NCI-H1436 treated with DMSO at 0.1 percent for 48 hours (cell line): ENCODE data around the gene NUB1.

ENCODE experiments used
- DNase-seq: peaks from one replicate; lab custom pipeline; 2025; lab: John Stamatoyannopoulos, UW

NUB1 gene

GRCh38 chr7:151346470-151346769, 4.8 kb downstream of the NUB1 start:
- DNase-seq: no peak

GRCh38 chr7:151347200-151347599, 5.6 kb downstream of the NUB1 start:
- DNase-seq: no peak

GRCh38 chr7:151348970-151349369, 7.4 kb downstream of the NUB1 start:
- DNase-seq: no peak

GRCh38 chr7:151349507-151349853, 7.9 kb downstream of the NUB1 start:
- DNase-seq: no peak

DNA sequence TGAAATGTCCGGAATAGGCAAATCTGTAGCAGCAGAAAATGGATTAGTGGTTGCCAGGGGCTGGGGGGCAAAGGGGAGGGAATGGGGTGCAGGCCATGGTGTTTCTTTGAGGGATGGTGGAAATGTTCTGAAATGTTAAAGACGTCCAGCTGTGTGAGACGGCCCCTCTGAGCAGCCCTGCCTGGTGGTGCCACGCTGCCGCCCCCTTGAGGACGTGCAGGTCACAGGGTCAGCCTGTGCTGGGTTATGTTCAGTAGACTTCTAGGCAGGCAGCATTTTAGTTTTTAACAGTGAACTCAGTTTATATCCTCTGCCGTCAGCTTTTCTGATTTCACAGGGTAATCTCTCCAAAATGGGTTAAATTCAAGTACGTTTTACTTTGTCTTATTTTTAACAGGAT, 9.4 kb downstream of the NUB1 start:
- no peak for DNase-seq

DNA sequence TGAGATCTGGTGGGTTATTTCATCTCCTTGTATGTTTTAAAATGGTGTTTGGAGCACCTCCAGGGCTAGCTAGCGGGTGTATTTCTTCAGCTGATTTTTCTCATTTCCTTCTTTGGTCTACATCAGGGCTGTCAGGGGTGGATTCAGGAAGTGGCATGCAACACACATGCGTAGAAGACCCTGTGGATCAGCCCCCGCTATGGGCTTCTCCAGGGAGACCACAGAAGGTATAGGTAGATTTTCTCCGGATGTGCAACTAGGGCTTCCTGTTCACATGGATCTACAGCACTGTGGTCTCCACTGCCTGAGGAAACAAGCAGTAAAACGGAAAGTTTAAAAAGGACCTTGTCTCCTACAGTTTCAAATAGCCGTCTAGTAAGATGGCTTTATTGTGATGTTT, 10.4 kb downstream of the NUB1 start:
- no peak for DNase-seq

GRCh38 chr7:151352512-151352911, 10.9 kb downstream of the NUB1 start:
- DNase-seq: no peak

GRCh38 chr7:151361193-151361959, 19.8 kb downstream of the NUB1 start:
- no peak for DNase-seq

GRCh38 chr7:151363182-151363581, 21.6 kb downstream of the NUB1 start:
- no peak for DNase-seq

DNA sequence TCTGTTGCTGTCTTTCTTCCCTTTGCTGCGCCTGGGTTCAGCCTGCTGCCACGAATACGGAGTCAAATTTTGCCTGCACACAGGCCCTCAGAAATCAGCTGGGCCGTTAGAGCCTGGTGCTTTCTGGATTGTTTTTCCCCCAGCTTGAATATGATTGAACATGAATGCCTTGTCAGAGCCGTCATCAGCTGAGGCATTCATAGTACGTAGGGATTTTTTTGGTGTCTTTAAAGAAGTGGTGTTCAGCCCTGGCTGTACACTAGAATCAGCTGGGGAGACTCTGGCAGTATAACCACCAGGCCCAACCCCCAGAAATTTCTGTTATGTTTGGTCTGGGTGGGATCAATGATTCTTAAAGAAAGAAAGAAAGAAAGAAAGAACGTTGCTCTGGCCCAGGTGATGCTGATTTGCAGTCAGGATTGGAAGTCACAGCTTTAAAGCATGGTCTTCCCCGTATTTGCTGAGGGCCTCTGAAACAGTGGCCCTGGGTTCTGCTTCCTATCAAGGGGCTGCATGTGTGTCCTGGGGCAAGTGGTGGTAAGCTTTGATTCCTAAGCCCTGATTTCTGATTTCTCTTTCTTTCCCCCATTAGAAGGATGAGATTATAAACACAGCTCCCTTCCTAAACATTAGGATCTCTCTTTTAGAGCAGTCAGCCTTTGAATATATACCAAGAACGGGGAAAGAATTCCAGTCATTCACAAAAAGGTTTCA, 24.7 kb downstream of the NUB1 start:
- DNase-seq: no peak

DNA sequence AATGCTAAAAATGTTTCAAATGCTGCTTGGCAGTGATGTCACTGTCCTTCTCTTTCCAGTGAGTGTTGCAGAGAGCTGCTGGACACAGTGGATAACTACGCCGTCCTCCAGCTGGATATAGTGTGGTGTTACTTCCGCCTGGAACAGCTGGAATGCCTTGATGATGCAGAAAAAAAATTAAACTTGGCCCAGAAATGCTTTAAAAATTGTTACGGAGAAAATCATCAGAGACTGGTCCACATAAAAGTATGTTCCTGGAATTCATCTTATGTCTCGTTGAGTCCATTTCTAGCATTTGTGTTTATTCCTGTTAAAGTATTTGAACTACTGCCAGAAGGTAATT, 25.2 kb downstream of the NUB1 start:
- no peak for DNase-seq

GRCh38 chr7:151367284-151367683, 25.7 kb downstream of the NUB1 start:
- DNase-seq: no peak

GRCh38 chr7:151368136-151368571, 26.5 kb downstream of the NUB1 start:
- DNase-seq: no peak

- DNase-seq: no peak
These were observed 29.7 kb downstream of the NUB1 start for GRCh38 chr7:151371266-151371665.

DNA sequence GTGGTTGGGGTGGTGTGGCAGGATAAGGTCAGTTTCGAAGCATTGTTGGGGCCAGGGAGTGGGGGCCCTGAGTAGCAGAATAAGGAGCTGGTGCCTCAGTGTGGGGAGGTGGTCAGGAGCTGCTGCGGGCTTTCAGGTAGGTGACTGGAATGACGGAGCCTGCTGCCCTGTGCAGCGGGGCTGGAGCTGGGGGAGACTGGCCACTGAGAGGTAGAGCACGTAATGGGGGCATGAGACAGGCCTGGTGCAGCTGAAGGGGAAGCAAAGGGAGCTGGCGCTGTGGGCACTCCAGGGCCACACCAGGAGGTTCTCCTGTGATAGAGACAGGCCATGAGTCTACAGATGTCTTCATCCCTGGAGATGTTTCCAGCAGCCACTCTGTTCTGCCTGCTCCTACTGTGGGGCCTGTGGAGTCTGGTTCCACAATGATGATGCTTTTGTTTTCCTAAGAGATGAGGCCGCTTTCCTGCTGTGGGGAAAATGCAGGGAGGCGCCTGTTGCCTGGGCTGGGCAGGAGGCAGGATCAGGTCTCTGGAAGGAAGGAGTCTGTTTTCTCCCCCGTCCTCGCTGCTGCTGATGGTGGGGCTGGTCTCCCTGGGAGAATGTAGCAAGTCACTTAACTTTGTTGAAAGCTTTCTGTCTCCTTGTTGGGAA, 31.1 kb downstream of the NUB1 start:
- no peak for DNase-seq

GRCh38 chr7:151373599-151373998, 32.0 kb downstream of the NUB1 start:
- no peak for DNase-seq

DNA sequence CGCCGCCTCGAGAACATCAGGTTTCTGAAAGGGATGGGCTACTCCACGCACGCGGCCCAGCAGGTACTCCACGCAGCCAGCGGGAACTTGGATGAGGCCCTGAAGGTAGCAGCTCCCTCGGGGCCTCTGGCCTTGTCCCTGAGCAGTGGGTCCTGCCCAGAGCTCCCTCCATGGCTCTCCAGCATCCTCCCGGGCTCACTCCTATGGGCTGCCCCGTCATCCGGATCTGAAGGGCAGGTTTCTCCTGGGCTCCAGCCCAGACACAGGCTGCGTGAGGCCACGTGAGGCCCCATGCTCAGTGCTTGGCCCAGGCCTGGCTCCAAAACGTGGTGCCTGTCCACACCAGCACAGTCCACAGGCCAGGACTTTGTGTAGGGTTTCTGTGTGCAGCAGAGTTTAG, 32.5 kb downstream of the NUB1 start:
- no peak for DNase-seq

DNA sequence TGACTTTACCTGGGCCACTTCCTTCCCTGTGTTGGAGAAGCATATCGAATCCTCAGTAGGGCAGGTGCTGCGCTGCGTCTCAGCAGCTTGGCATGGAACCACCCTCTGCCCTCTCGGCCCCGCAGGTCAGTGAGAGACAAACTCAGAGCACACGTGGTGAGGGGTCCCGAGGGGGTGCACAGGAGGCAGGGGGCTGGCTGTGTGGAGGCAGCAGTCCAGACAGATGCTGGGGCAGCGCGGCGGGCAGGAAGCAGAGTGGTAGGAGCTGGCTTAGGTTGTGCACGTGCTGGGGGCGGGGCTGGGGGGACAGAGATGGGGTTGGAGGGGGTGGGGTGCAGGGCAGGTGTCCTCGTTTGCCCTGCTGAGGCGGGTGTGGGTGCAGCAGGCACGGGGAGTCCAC, 33.1 kb downstream of the NUB1 start:
- no peak for DNase-seq

- no peak for DNase-seq
These were observed 34.1 kb downstream of the NUB1 start for GRCh38 chr7:151375530-151376217.

GRCh38 chr7:151376218-151376902, 34.7 kb downstream of the NUB1 start:
- no peak for DNase-seq

GRCh38 chr7:151377406-151377805, 35.8 kb downstream of the NUB1 start:
- DNase-seq: no peak

DNA sequence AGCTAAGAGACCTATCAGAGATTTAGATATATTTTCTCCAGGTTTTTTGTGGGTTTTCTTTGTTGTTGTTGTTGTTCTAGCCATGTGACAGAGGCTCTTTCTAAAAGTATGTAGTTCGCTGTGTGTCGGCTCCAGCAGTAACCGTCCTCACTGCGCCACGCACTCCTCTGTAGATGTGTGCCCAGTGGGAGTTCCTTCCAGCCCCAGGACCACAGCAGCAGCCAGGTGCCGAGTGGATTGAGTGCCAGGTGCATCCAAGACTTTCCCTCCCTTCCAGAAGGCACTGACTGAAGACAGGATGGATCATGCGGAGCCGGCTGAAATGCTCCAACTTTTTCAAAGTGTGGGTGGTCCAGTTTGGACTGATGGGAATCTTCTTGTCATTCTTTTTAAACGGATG, 36.4 kb downstream of the NUB1 start:
- DNase-seq: no peak
